IPS-18c (cell line): ENCODE results near the gene ARGFX.
"Not testable (repeated sequence)": the region's sequence is repeated elsewhere in the genome, so short reads cannot be mapped to it uniquely, and the experiment has no call there.

ENCODE experiments used
- H3K4me3 ChIP-seq: 2 replicates; pipeline ENCODE4 v1.7.0; 2013; ENCODE audit warnings: low read depth, mild to moderate bottlenecking, low read length, moderate library complexity; ENCODE audit not compliant: insufficient read depth
- H3K9me3 ChIP-seq: one replicate; pipeline ENCODE4 v1.6.1; 2013; ENCODE audit warnings: mild to moderate bottlenecking, low read length, moderate library complexity; ENCODE audit not compliant: control insufficient read depth, insufficient read depth

Gene ARGFX

DNA sequence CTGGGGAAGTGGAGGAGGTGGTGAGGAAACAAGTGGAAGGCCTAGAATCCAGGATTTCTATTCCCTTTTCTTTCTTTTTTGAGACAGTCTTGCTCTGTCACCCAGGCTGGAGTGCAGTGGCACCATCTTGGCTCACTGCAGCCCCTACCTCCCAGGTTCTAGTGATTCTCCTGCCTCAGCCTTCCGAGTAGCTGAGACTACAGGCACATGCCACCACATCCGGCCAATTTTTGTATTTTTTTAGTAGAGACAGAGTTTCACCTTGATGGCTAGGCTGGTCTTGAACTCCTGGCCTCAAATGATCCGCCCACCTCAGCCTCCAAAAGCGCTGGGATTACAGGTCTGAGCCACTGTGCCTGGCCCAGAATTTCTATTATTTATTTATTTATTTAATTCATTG is 26.1 kb downstream of the ARGFX start:
- not testable (repeated sequence) for H3K4me3 ChIP-seq, H3K9me3 ChIP-seq

DNA sequence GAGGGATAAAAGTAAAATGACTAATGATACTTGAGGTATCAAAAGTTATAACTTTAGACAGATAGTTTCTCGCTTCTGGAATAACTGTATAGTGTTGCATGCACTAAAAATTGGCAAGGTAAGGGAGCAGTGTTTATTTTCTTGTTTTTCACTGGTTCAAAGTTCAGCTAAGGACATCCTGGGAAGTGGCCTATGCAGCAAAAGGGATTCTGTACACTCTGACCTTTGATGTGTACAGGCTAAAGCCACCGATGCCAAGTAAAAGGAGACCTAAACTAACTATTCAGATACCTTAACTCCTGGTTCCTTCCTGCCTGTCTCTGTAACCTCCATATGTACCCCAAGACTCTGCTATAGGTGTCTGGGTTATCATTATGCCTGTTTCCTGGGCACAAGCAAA is 27.1 kb downstream of the ARGFX start:
- Histone ChIP-seq H3K4me3 (no peak overlapping the region), H3K9me3 (no peaks in the 10 kb centered on the region)

DNA sequence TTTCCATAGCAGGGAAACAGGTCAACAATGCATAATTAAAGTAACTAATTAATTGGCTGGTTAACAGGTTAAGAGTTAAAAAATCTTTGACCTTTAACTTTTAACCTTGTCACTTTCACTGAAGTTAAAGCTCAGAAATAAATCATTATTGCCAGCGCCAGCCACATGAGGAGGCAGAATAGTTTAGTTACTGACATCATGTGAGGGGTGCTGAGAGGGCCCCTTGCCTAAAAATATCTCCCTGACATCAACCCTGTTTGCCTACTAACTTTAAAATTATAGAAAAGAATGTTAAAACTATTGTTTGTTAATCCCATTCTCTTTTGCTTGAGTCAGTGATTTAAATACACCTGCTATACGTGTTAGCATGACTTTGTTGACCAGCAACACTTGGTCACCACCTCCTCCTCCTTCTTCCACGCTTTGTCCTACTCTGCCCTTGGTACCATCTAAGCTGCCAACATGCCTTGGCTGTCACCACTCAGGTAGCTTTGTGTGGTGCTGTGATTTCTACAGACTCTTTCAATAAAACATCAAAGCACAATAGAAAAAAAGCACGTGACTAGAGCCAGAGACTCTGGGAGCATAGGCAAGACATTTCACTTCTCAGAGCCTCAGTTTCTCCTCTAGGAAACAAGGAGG is 28.1 kb downstream of the ARGFX start:
- no peak overlapping the region for H3K4me3 ChIP-seq

DNA sequence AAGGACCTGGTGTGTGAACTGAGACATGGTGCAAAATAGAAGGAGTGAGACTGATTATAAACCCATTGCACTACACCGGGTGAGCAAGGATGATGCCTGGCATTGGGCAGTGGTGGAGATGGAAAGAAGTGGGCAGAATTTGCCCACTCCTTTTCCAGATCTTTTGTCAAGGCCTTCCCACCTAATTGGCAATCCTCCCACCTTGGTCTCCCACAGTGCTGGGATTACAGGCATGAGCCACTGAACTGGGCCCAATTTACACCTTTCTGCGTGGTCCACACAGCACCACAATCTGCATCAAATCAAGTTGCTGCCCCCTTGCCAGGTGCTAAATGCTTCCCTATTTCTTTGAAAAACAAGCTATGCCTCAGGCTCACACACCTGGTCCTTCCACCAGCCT is 30.8 kb downstream of the ARGFX start:
- Histone ChIP-seq H3K4me3 (no peak overlapping the region), H3K9me3 (no peaks in the 10 kb centered on the region)

More for the DNA sequence above, 28.1 kb downstream of the ARGFX start:
- no peaks in the 10 kb centered on the region for H3K9me3 ChIP-seq

DNA sequence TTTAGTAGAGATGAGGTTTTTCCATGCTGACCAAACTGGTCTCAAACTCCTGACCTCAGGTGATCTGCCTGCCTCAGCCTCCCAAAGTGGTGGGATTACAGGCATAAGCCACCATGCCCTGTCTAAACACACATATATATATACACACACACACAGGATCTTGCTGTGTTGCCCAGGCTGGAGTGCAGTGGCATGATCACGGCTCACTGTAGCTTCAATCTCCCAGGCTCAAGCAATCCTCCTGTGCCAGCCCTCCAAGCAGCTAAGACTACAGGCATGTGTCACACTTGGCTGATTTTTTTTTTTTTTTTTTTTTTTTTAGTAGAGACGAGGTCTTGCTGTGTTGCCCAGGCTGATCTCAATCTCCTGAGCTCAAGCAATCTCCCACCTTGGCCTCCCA is 32.2 kb downstream of the ARGFX start:
- H3K9me3 ChIP-seq, H3K4me3 ChIP-seq: not testable (repeated sequence)

DNA sequence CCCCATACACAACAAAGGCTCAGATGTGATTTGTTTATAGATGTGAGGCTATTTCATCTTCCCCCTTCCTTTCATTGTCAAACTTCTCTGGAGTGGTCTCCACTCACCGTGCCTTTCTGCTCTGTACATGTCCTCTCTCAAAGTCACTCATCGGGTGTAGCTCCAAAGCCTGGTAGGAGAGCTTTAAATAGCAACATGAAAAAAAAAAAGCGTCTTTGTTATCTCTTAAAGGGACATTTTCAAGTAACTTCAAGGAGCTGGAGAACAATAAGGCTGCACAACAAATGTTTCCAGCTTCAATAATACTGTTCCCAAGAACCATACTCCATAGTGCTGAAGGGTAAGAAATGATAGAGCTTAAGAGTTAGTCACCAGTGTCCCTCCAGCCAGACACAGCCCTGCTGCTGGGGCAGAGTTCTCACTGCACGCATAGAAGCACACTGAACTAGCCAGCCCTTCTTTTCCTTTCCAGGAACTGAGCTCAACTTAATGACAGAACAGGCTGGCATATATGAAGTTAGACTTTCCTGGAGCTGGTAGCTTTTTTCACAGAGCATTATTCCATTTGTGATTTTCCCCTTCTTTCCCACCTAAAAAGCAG is 33.6 kb downstream of the ARGFX start:
- no peaks in the 10 kb centered on the region for H3K9me3 ChIP-seq
- H3K4me3 ChIP-seq, result no peak overlapping the region

DNA sequence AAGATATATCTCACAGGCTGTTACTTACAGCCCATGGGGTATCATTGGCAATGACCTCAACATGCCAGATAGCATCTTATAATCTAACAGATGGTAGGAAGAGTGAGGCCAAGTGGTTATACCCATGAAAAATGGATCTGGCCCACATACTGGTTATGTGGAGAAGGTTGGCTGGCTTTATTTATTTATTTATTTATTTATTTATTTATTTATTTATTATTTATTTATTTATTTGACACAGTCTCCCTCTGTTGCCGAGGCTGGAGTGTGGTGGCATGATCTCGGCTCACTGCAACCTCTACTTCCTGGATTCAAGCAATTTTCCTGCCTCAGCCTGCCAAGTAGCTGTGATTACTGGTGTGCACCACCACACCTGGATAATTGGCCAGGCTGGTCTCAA is 37.0 kb downstream of the ARGFX start:
- Histone ChIP-seq H3K4me3 (no peak overlapping the region), H3K9me3 (peaks cover 2% of the 10 kb centered on the region)

- H3K4me3 ChIP-seq, result no peak overlapping the region
- H3K9me3 ChIP-seq, result peaks cover 2% of the 10 kb centered on the region
Measured at GRCh38 chr3:121606106-121606505, 38.4 kb downstream of the ARGFX start.
